Measurements from ENCODE around the gene SDK1. TPM values are rescaled to one million over a fixed set of nuclear protein-coding genes. Genes with fewer than 3 reads are reported as not detected.

Gene SDK1
- total RNA-seq, 2 donors from 2014 or later: 19.8 to 32.4 TPM

- WGBS, 2 donors: 89 to 92% methylated on average over 8 of the region's 8 CpGs
Measured at GRCh38 chr7:3888096-3888495, 587.0 kb downstream of the SDK1 start.

GRCh38 chr7:3892157-3892556 lies 591.1 kb downstream of the SDK1 start:
- Histone ChIP-seq H3K36me3 (replicated peaks in 1 of 2; ENCODE audit: insufficient read depth in 1 of 2, low read depth in 2 of 2) (no peaks in the 10 kb centered on the region), H3K27me3 (no peaks in the 10 kb centered on the region), H3K4me3 (no peak overlapping the region), H3K27ac (no peak overlapping the region), H3K4me1 (no peaks in the 10 kb centered on the region), H3K9me3 (no peaks in the 10 kb centered on the region)
- intact Hi-C loops (cut with DNase I): loop anchor here (10.0 kb wide), 1 partner anchor 1007 kb away; no protein-coding TSS in a partner anchor
- ATAC-seq (peak; percentile 12), DNase-seq (no peak)
- TF ChIP-seq CTCF (IDR thresholded peaks at IDR 0.05) (no peak), POLR2A (IDR thresholded peaks at IDR 0.05) (no peak)
- 88 to 91% methylated on average over 7 of the region's 7 CpGs for WGBS, 2 donors

More at GRCh38 chr7:3888096-3888495, 587.0 kb downstream of the SDK1 start:
- no peaks in the 10 kb centered on the region for H3K27me3 ChIP-seq
- no peaks in the 10 kb centered on the region for H3K4me1 ChIP-seq
- H3K27ac ChIP-seq: no peak overlapping the region
- ATAC-seq: no peak
- TF ChIP-seq CTCF (IDR thresholded peaks at IDR 0.05) (no peak), POLR2A (IDR thresholded peaks at IDR 0.05) (no peak)
- H3K9me3 ChIP-seq: no peaks in the 10 kb centered on the region
- no peaks in the 10 kb centered on the region for H3K36me3 ChIP-seq (replicated peaks in 1 of 2; ENCODE audit: insufficient read depth in 1 of 2, low read depth in 2 of 2)
- H3K4me3 ChIP-seq: no peak overlapping the region
- intact Hi-C loops (cut with DNase I): no loop called here
- DNase-seq: no peak

- Histone ChIP-seq H3K27ac (no peak overlapping the region), H3K9me3 (no peaks in the 10 kb centered on the region), H3K4me3 (no peak overlapping the region), H3K4me1 (no peaks in the 10 kb centered on the region), H3K36me3 (replicated peaks in 1 of 2; ENCODE audit: insufficient read depth in 1 of 2, low read depth in 2 of 2) (no peaks in the 10 kb centered on the region), H3K27me3 (no peaks in the 10 kb centered on the region)
- no peak for TF ChIP-seq POLR2A (IDR thresholded peaks at IDR 0.05)
- TF ChIP-seq CTCF (IDR thresholded peaks at IDR 0.05): no peak
- ATAC-seq: no peak
- intact Hi-C loops (cut with DNase I): loop anchor here (10.0 kb wide), 1 partner anchor 1008 kb away; no protein-coding TSS in a partner anchor
- 73 to 90% methylated on average over 11 of the region's 11 CpGs for WGBS, 2 donors
- no peak for DNase-seq
Measured at GRCh38 chr7:3892686-3893085, 591.6 kb downstream of the SDK1 start.

DNA sequence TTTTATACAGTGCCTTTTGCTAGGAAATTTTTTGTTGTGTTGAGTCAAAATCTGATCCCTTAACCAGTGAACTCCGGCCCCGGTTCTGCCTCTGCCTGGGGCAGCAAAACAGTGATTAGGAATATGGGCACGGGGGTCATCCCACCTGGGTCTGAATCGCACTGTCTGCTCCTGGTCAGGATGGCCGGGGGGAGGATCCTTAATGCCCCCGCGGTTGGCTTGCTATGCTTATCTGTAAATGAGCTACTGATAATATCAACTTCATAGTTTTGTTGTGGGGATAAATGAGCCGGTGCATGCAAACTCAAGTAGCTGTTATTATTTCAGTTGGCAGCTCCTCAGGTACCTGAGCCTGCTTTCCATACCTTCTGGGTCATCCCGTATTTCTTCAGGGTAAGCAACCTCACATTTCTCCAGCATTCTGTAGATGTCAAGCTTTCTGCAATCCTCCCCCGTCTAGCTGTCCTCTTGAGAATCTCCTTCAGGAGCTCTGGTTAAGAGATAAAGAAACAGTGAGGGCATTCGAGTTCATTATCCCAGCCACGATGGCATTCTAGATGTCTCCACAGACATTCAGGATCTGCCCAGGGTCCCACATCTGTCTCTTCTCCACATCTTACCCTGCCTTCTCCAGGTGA lies 592.2 kb downstream of the SDK1 start:
- WGBS, 2 donors: 81 to 83% methylated on average over 11 to 12 of the region's 12 CpGs
- intact Hi-C loops (cut with DNase I): loop anchor here (10.0 kb wide), 1 partner anchor 1008 kb away; no protein-coding TSS in a partner anchor
- no peak overlapping the region for H3K4me3 ChIP-seq
- no peaks in the 10 kb centered on the region for H3K9me3 ChIP-seq
- H3K27ac ChIP-seq: no peak overlapping the region
- H3K27me3 ChIP-seq: no peaks in the 10 kb centered on the region
- no peaks in the 10 kb centered on the region for H3K36me3 ChIP-seq (replicated peaks in 1 of 2; ENCODE audit: insufficient read depth in 1 of 2, low read depth in 2 of 2)
- ATAC-seq: no peak
- no peak for TF ChIP-seq POLR2A (IDR thresholded peaks at IDR 0.05)
- TF ChIP-seq CTCF (IDR thresholded peaks at IDR 0.05): no peak
- no peak for DNase-seq
- H3K4me1 ChIP-seq: no peaks in the 10 kb centered on the region

GRCh38 chr7:3893789-3894153 lies 592.7 kb downstream of the SDK1 start:
- no peak overlapping the region for H3K27ac ChIP-seq
- WGBS, 2 donors: 73 to 77% methylated on average over 4 of the region's 4 CpGs
- intact Hi-C loops (cut with DNase I): loop anchor here (10.0 kb wide), 1 partner anchor 1009 kb away; no protein-coding TSS in a partner anchor

More at GRCh38 chr7:3893789-3894153, 592.7 kb downstream of the SDK1 start:
- TF ChIP-seq CTCF (IDR thresholded peaks at IDR 0.05) (no peak), POLR2A (IDR thresholded peaks at IDR 0.05) (no peak)
- Histone ChIP-seq H3K9me3 (no peaks in the 10 kb centered on the region), H3K4me1 (no peaks in the 10 kb centered on the region), H3K27me3 (no peaks in the 10 kb centered on the region), H3K4me3 (no peak overlapping the region), H3K36me3 (replicated peaks in 1 of 2; ENCODE audit: insufficient read depth in 1 of 2, low read depth in 2 of 2) (no peaks in the 10 kb centered on the region)
- DNase-seq (no peak), ATAC-seq (no peak)

Measured in body of pancreas (tissue), 4 donors.